ENCODE measurements around the gene ARPC1B.
"Not testable (repeated sequence)": the region's sequence is repeated elsewhere in the genome, so short reads cannot be mapped to it uniquely, and the experiment has no call there.

The ARPC1B gene

GRCh38 chr7:99374111-99375064, at the start of gene ARPC1B:
Gene ARPC1B, plus strand, starts transcription at chr7:99374730. Its CDS starts 10,985 bp downstream, at chr7:99385715.
- peak within 1 kb of the TSS; percentile 80 for H3K4me3 ChIP-seq (ENCODE audit: low read depth, low read length)
- no peaks in the 10 kb centered on the region for H3K9me3 ChIP-seq (ENCODE audit: control insufficient read depth, insufficient read depth, low read length)
- peak within 1 kb of the TSS; percentile 73 for H3K9ac ChIP-seq (ENCODE audit: low read depth, low read length)
- H3K27me3 ChIP-seq (ENCODE audit: control insufficient read depth, insufficient read depth, low read length): no peaks in the 10 kb centered on the region
- H3K4me1 ChIP-seq (ENCODE audit: control insufficient read depth, insufficient read depth, low read length): peaks cover 3% of the 10 kb centered on the region
- no peaks in the 10 kb centered on the region for H3K36me3 ChIP-seq (ENCODE audit: control insufficient read depth, insufficient read depth, low read length)

- peak overlapping the region; percentile 100 for H3K4me3 ChIP-seq (ENCODE audit: low read depth, low read length)
- peak overlapping the region; percentile 98 for H3K9ac ChIP-seq (ENCODE audit: low read depth, low read length)
- H3K4me1 ChIP-seq (ENCODE audit: control insufficient read depth, insufficient read depth, low read length): peaks cover 2% of the 10 kb centered on the region
- no peaks in the 10 kb centered on the region for H3K27me3 ChIP-seq (ENCODE audit: control insufficient read depth, insufficient read depth, low read length)
- H3K36me3 ChIP-seq (ENCODE audit: control insufficient read depth, insufficient read depth, low read length): no peaks in the 10 kb centered on the region
- H3K9me3 ChIP-seq (ENCODE audit: control insufficient read depth, insufficient read depth, low read length): no peaks in the 10 kb centered on the region
These were observed 49.5 kb upstream of the ARPC1B start for GRCh38 chr7:99325001-99325493.

- Histone ChIP-seq H3K27me3 (ENCODE audit: control insufficient read depth, insufficient read depth, low read length) (no peaks in the 10 kb centered on the region), H3K4me3 (ENCODE audit: low read depth, low read length) (peak within 1 kb of the TSS; percentile 100), H3K36me3 (ENCODE audit: control insufficient read depth, insufficient read depth, low read length) (no peaks in the 10 kb centered on the region), H3K4me1 (ENCODE audit: control insufficient read depth, insufficient read depth, low read length) (no peaks in the 10 kb centered on the region), H3K9me3 (ENCODE audit: control insufficient read depth, insufficient read depth, low read length) (no peaks in the 10 kb centered on the region), H3K9ac (ENCODE audit: low read depth, low read length) (peak within 1 kb of the TSS; percentile 98)
These were observed 48.7 kb upstream of the ARPC1B start, which contains the start of gene ARPC1A for GRCh38 chr7:99325592-99326407. Gene ARPC1A, plus strand, starts transcription at chr7:99325898. Its CDS starts 7,456 bp downstream, at chr7:99333354.

GRCh38 chr7:99326408-99326782, 48.1 kb upstream of the ARPC1B start:
- H3K27me3 ChIP-seq (ENCODE audit: control insufficient read depth, insufficient read depth, low read length): no peaks in the 10 kb centered on the region
- H3K4me1 ChIP-seq (ENCODE audit: control insufficient read depth, insufficient read depth, low read length): no peaks in the 10 kb centered on the region
- H3K9me3 ChIP-seq (ENCODE audit: control insufficient read depth, insufficient read depth, low read length): no peaks in the 10 kb centered on the region
- H3K9ac ChIP-seq (ENCODE audit: low read depth, low read length): peak overlapping the region; percentile 87
- peak overlapping the region; percentile 100 for H3K4me3 ChIP-seq (ENCODE audit: low read depth, low read length)
- no peaks in the 10 kb centered on the region for H3K36me3 ChIP-seq (ENCODE audit: control insufficient read depth, insufficient read depth, low read length)

- not testable (repeated sequence) for H3K4me1 ChIP-seq (ENCODE audit: control insufficient read depth, insufficient read depth, low read length); H3K9ac ChIP-seq (ENCODE audit: low read depth, low read length); H3K4me3 ChIP-seq (ENCODE audit: low read depth, low read length); H3K9me3 ChIP-seq (ENCODE audit: control insufficient read depth, insufficient read depth, low read length); H3K36me3 ChIP-seq (ENCODE audit: control insufficient read depth, insufficient read depth, low read length); H3K27me3 ChIP-seq (ENCODE audit: control insufficient read depth, insufficient read depth, low read length)
These were observed 44.1 kb upstream of the ARPC1B start for GRCh38 chr7:99330314-99330961.

GRCh38 chr7:99331002-99331401, 43.5 kb upstream of the ARPC1B start:
- H3K4me3 ChIP-seq (ENCODE audit: low read depth, low read length): no peak overlapping the region
- no peaks in the 10 kb centered on the region for H3K4me1 ChIP-seq (ENCODE audit: control insufficient read depth, insufficient read depth, low read length)
- H3K36me3 ChIP-seq (ENCODE audit: control insufficient read depth, insufficient read depth, low read length): peaks cover 2% of the 10 kb centered on the region
- H3K9me3 ChIP-seq (ENCODE audit: control insufficient read depth, insufficient read depth, low read length): no peaks in the 10 kb centered on the region
- no peak overlapping the region for H3K9ac ChIP-seq (ENCODE audit: low read depth, low read length)
- H3K27me3 ChIP-seq (ENCODE audit: control insufficient read depth, insufficient read depth, low read length): no peaks in the 10 kb centered on the region

GRCh38 chr7:99339595-99339994, 34.9 kb upstream of the ARPC1B start:
- Histone ChIP-seq H3K4me1 (ENCODE audit: control insufficient read depth, insufficient read depth, low read length) (no peaks in the 10 kb centered on the region), H3K9me3 (ENCODE audit: control insufficient read depth, insufficient read depth, low read length) (no peaks in the 10 kb centered on the region), H3K27me3 (ENCODE audit: control insufficient read depth, insufficient read depth, low read length) (no peaks in the 10 kb centered on the region), H3K36me3 (ENCODE audit: control insufficient read depth, insufficient read depth, low read length) (peaks cover 32% of the 10 kb centered on the region), H3K9ac (ENCODE audit: low read depth, low read length) (no peak overlapping the region), H3K4me3 (ENCODE audit: low read depth, low read length) (no peak overlapping the region)

- no peaks in the 10 kb centered on the region for H3K4me1 ChIP-seq (ENCODE audit: control insufficient read depth, insufficient read depth, low read length)
- H3K9ac ChIP-seq (ENCODE audit: low read depth, low read length): no peak overlapping the region
- no peaks in the 10 kb centered on the region for H3K9me3 ChIP-seq (ENCODE audit: control insufficient read depth, insufficient read depth, low read length)
- no peaks in the 10 kb centered on the region for H3K27me3 ChIP-seq (ENCODE audit: control insufficient read depth, insufficient read depth, low read length)
- peaks cover 30% of the 10 kb centered on the region for H3K36me3 ChIP-seq (ENCODE audit: control insufficient read depth, insufficient read depth, low read length)
- H3K4me3 ChIP-seq (ENCODE audit: low read depth, low read length): no peak overlapping the region
These were observed 33.9 kb upstream of the ARPC1B start for GRCh38 chr7:99340659-99341058.

- Histone ChIP-seq H3K9me3 (ENCODE audit: control insufficient read depth, insufficient read depth, low read length) (no peaks in the 10 kb centered on the region), H3K9ac (ENCODE audit: low read depth, low read length) (no peak overlapping the region), H3K4me3 (ENCODE audit: low read depth, low read length) (no peak overlapping the region), H3K4me1 (ENCODE audit: control insufficient read depth, insufficient read depth, low read length) (no peaks in the 10 kb centered on the region), H3K27me3 (ENCODE audit: control insufficient read depth, insufficient read depth, low read length) (no peaks in the 10 kb centered on the region), H3K36me3 (ENCODE audit: control insufficient read depth, insufficient read depth, low read length) (peaks cover 20% of the 10 kb centered on the region)
These were observed 30.4 kb upstream of the ARPC1B start for GRCh38 chr7:99344061-99344647.

GRCh38 chr7:99350641-99351040, 23.9 kb upstream of the ARPC1B start:
- not testable (repeated sequence) for H3K9me3 ChIP-seq (ENCODE audit: control insufficient read depth, insufficient read depth, low read length); H3K4me3 ChIP-seq (ENCODE audit: low read depth, low read length); H3K27me3 ChIP-seq (ENCODE audit: control insufficient read depth, insufficient read depth, low read length); H3K4me1 ChIP-seq (ENCODE audit: control insufficient read depth, insufficient read depth, low read length); H3K9ac ChIP-seq (ENCODE audit: low read depth, low read length)
- peaks cover 18% of the 10 kb centered on the region for H3K36me3 ChIP-seq (ENCODE audit: control insufficient read depth, insufficient read depth, low read length)

GRCh38 chr7:99352247-99352646, 22.3 kb upstream of the ARPC1B start:
- no peak overlapping the region for H3K9ac ChIP-seq (ENCODE audit: low read depth, low read length)
- no peaks in the 10 kb centered on the region for H3K27me3 ChIP-seq (ENCODE audit: control insufficient read depth, insufficient read depth, low read length)
- H3K9me3 ChIP-seq (ENCODE audit: control insufficient read depth, insufficient read depth, low read length): no peaks in the 10 kb centered on the region
- peaks cover 18% of the 10 kb centered on the region for H3K36me3 ChIP-seq (ENCODE audit: control insufficient read depth, insufficient read depth, low read length)
- H3K4me1 ChIP-seq (ENCODE audit: control insufficient read depth, insufficient read depth, low read length): no peaks in the 10 kb centered on the region
- H3K4me3 ChIP-seq (ENCODE audit: low read depth, low read length): no peak overlapping the region

All from iPS-15b (cell line).